ENCODE data around the gene ZNF814. TPM values are rescaled to one million over a fixed set of nuclear protein-coding genes. Genes with fewer than 3 reads are reported as not detected.

The ZNF814 gene
- total RNA-seq, 1 experiment from 2014 or later = 3.1 TPM

DNA sequence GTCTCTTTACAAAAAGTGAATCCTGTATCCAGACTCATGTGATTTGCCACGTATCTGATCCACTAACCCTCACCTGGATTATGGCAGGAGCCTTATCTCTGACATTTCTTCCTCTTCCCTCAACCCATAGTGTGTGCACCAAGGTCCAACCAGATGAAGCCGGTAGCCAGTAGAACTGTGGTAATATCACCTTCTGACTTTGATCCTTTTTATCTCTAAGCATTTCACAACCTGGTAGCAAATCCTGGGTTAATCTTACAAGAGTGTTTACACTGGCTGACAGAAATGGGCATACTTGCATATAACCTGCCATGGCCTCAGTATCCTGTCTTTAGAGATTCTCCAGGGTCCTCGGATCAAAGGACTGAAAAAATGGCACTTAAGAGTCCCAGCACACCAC is 25.7 kb upstream of the ZNF814 start:
- intact Hi-C loops (cut with micrococcal nuclease) = loop anchor here (10.0 kb wide), 1 partner anchor 340 kb away; the partner anchor contains the start of gene ZNF416
- CTCF ChIA-PET = interaction anchor here (0.6 to 1.4 kb wide), 4 partner anchors 12 to 415 kb away, joined by 3 to 5 read pairs (median 3); partner anchors contain the start of genes ZNF551 and ZNF773
- H3K27me3 Mint-ChIP-seq (ENCODE audit: insufficient read depth, unreplicated experiment) = no peaks in the 10 kb centered on the region
- no peak overlapping the region for H3K27ac Mint-ChIP-seq (ENCODE audit: low read depth, unreplicated experiment)
- peaks cover 9% of the 10 kb centered on the region for H3K4me1 Mint-ChIP-seq (ENCODE audit: insufficient read depth, unreplicated experiment)
- no TSS peak for BruUV-seq (replicated peaks)
- DNase-seq (ENCODE audit: unreplicated experiment) = no peak
- peak overlapping the region; percentile 93 for H3K4me3 Mint-ChIP-seq (ENCODE audit: unreplicated experiment)
- POLR2A ChIA-PET = no interaction called here
- TF ChIP-seq, protein P1, sequence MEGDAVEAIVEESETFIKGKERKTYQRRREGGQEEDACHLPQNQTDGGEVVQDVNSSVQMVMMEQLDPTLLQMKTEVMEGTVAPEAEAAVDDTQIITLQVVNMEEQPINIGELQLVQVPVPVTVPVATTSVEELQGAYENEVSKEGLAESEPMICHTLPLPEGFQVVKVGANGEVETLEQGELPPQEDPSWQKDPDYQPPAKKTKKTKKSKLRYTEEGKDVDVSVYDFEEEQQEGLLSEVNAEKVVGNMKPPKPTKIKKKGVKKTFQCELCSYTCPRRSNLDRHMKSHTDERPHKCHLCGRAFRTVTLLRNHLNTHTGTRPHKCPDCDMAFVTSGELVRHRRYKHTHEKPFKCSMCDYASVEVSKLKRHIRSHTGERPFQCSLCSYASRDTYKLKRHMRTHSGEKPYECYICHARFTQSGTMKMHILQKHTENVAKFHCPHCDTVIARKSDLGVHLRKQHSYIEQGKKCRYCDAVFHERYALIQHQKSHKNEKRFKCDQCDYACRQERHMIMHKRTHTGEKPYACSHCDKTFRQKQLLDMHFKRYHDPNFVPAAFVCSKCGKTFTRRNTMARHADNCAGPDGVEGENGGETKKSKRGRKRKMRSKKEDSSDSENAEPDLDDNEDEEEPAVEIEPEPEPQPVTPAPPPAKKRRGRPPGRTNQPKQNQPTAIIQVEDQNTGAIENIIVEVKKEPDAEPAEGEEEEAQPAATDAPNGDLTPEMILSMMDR (IDR thresholded peaks at IDR 0.05; ENCODE audit: unreplicated experiment) = no peak
- H3K9me3 Mint-ChIP-seq (ENCODE audit: unreplicated experiment) = peaks cover 32% of the 10 kb centered on the region
- peaks cover 47% of the 10 kb centered on the region for H3K36me3 Mint-ChIP-seq (ENCODE audit: insufficient read depth, unreplicated experiment)

DNA sequence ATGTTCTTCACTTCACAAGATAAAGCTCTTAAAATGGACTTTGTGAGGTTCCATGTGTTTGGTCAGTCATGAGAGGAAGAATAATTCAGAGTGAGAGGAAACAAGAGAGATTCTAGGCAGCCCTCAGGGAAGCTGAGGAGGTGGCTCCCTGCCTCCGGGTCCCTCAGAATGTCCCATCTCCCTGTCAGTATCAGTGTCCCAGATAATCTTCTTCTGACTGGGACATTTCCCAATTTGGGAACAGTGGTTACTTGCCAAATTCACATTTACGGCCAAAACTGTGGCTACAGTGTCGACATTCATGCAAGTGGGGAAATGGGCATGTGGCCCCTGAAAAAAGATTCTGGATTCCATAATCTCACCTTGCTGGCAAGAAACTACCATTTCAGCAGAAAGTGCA is 18.6 kb upstream of the ZNF814 start:
- no peak for DNase-seq (ENCODE audit: unreplicated experiment)
- ChIA-PET POLR2A (no interaction called here), CTCF (interaction anchor here (0.6 kb wide), 1 partner anchor 479 kb away, joined by 3 read pairs; no protein-coding TSS in a partner anchor)
- Mint-ChIP-seq H3K27me3 (ENCODE audit: insufficient read depth, unreplicated experiment) (no peaks in the 10 kb centered on the region), H3K27ac (ENCODE audit: low read depth, unreplicated experiment) (no peak overlapping the region), H3K9me3 (ENCODE audit: unreplicated experiment) (peaks cover 27% of the 10 kb centered on the region), H3K4me1 (ENCODE audit: insufficient read depth, unreplicated experiment) (no peaks in the 10 kb centered on the region), H3K36me3 (ENCODE audit: insufficient read depth, unreplicated experiment) (peaks cover 41% of the 10 kb centered on the region), H3K4me3 (ENCODE audit: unreplicated experiment) (no peak overlapping the region)
- intact Hi-C loops (cut with micrococcal nuclease) = no loop called here
- BruUV-seq (replicated peaks) = no TSS peak
- TF ChIP-seq, protein P1 (IDR thresholded peaks at IDR 0.05; ENCODE audit: unreplicated experiment) = no peak

DNA sequence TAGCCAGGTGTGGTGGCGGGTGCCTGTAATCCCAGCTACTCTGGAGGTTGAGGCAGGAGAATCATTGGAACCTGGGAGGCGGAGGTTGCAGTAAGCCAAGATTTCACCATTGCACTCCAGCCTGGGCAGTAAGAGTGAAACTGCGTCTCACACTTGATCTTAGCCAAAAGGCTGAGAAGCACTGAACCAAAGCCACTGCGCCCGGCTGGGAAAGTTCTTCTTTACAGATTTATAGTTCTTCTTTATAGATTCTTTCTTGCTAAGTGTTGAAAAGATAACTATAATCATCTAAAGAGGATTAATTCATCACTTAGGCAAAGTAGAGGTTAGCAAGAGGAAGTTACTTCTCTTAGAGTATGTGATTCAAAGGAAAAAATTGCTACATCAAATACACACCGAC is 16.4 kb upstream of the ZNF814 start:
- Mint-ChIP-seq H3K36me3 (ENCODE audit: insufficient read depth, unreplicated experiment) (peaks cover 24% of the 10 kb centered on the region), H3K9me3 (ENCODE audit: unreplicated experiment) (peaks cover 12% of the 10 kb centered on the region), H3K4me3 (ENCODE audit: unreplicated experiment) (no peak overlapping the region), H3K27ac (ENCODE audit: low read depth, unreplicated experiment) (no peak overlapping the region), H3K27me3 (ENCODE audit: insufficient read depth, unreplicated experiment) (no peaks in the 10 kb centered on the region), H3K4me1 (ENCODE audit: insufficient read depth, unreplicated experiment) (no peaks in the 10 kb centered on the region)
- BruUV-seq (replicated peaks) = no TSS peak
- ChIA-PET POLR2A (no interaction called here), CTCF (interaction anchor here (0.6 to 2.5 kb wide), 3 partner anchors 38 to 500 kb away, joined by 3 to 11 read pairs (median 3); no protein-coding TSS in a partner anchor)
- TF ChIP-seq, protein P1 (IDR thresholded peaks at IDR 0.05; ENCODE audit: unreplicated experiment) = no peak
- no peak for DNase-seq (ENCODE audit: unreplicated experiment)
- intact Hi-C loops (cut with micrococcal nuclease) = no loop called here

DNA sequence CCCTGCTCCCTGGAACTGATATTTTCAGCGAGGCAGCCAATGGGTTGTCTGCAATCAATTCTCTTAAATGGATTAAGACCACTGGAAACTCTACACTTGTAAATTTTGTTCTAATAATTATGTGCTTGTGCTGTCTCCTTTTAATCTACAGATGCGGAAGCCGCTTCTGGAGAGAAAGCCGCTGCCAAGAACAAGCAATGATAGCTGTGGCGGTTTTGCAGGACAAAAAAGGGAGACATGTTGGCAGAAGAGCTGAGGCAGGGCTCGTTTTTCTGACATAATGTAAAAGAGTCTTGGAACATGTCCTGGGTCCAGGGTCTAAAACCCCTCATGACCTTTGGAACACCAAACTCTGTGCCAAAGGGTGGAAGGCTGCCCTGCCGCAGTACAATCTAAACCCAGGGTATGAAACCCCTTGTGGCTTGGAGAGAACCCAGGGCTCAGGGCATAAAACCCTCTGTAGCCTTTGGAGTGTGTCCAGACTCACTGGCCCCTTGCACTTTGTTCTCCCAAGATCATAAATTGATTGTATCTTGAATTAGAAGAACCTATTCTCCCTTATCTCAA is 14.9 kb upstream of the ZNF814 start:
- TF ChIP-seq, protein P1 (IDR thresholded peaks at IDR 0.05; ENCODE audit: unreplicated experiment) = no peak
- ChIA-PET POLR2A (no interaction called here), CTCF (interaction anchor here (0.6 to 2.5 kb wide), 15 partner anchors 10 to 1063 kb away, joined by 3 to 12 read pairs (median 3); partner anchors contain the start of genes PEG3 and ZIM2)
- no peaks in the 10 kb centered on the region for H3K4me1 Mint-ChIP-seq (ENCODE audit: insufficient read depth, unreplicated experiment)
- H3K27ac Mint-ChIP-seq (ENCODE audit: low read depth, unreplicated experiment) = no peak overlapping the region
- intact Hi-C loops (cut with micrococcal nuclease) = no loop called here
- H3K4me3 Mint-ChIP-seq (ENCODE audit: unreplicated experiment) = no peak overlapping the region
- peaks cover 13% of the 10 kb centered on the region for H3K36me3 Mint-ChIP-seq (ENCODE audit: insufficient read depth, unreplicated experiment)
- peaks cover 12% of the 10 kb centered on the region for H3K9me3 Mint-ChIP-seq (ENCODE audit: unreplicated experiment)
- no peak for DNase-seq (ENCODE audit: unreplicated experiment)
- no TSS peak for BruUV-seq (replicated peaks)
- no peaks in the 10 kb centered on the region for H3K27me3 Mint-ChIP-seq (ENCODE audit: insufficient read depth, unreplicated experiment)

Measured in MCF 10A (cell line).